HepG2 (cell line): ENCODE measurements around the gene CCNA2. TPM values are rescaled to one million over a fixed set of nuclear protein-coding genes. Genes with fewer than 3 reads are reported as not detected.
A peak's percentile ranks its signal among the peaks of the same experiment; 100 is the strongest.

Source experiments
- ATAC-seq: fragments of 200-7000 bp; cut with Tn5 transposase; 3 replicates; pipeline ENCODE4 v1.9.1; 2020; ENCODE audit warnings: mild to moderate bottlenecking, moderate library complexity
- BruUV-seq: library from RNA; stranded (reverse); fragments of 400-500 nt; replicated peaks from 2 replicates; lab custom pipeline; 2021; lab: Mats Ljungman, UMichigan
- CTCF ChIA-PET: fragments of 300-600 bp; formaldehyde crosslinking; extraction: SDS; loops from one replicate; lab custom pipeline; 2021; ENCODE audit warnings: low total read pairs, inconsistent platforms, low intra/inter-chr PET ratio; lab: Yijun Ruan, JAX
- POLR2A ChIA-PET: fragments of 350-600 bp; sonication (Branson Sonifier 250); formaldehyde crosslinking; loops from one replicate; lab custom pipeline; 2020; ENCODE audit warnings: antibody characterized with exemption, inconsistent platforms; lab: Yijun Ruan, JAX
- DNase-seq: peaks from one replicate; pipeline ENCODE4 v3.0.0-alpha.2; 2015; ENCODE audit warnings: low spot score
- FAIRE-seq: peaks from 3 replicates; lab custom pipeline; 2011; peaks lifted over from hg19 to GRCh38; lab: Jason Lieb, UNC
- H2AFZ ChIP-seq: one replicate; pipeline ENCODE4 v1.6.1; 2011; ENCODE audit warnings: low read length, inconsistent platforms
- H3K27ac ChIP-seq: fragments of 300-600 bp; 3 replicates; pipeline ENCODE4 v1.8.0; 2011; ENCODE audit warnings: mixed run types, mild to moderate bottlenecking, mixed read lengths, low read length, inconsistent platforms; ENCODE audit not compliant: insufficient read depth; ENCODE audit errors: extremely low read length
- H3K27me3 ChIP-seq, 2 experiments: fragments of 200-600 bp in 1 of 2; 2 replicates in 1 of 2; 3 replicates in 1 of 2; pipeline versions ENCODE4 v1.6.0 to v1.8.0; 2011; ENCODE audit warnings: low read length in 2 of 2, mild to moderate bottlenecking in 2 of 2, moderate library complexity in 2 of 2, inconsistent platforms in 1 of 2; ENCODE audit not compliant: insufficient read depth in 2 of 2, control insufficient read depth in 1 of 2
- H3K36me3 ChIP-seq, 2 experiments: fragments of 200-600 bp in 1 of 2; replicated peaks in 1 of 2; 2 replicates in 1 of 2; 3 replicates in 1 of 2; pipeline versions ENCODE4 v1.5.1 to v1.8.0; 2011; ENCODE audit warnings: low read length in 2 of 2, inconsistent platforms in 1 of 2; ENCODE audit not compliant: insufficient read depth in 2 of 2, control insufficient read depth in 1 of 2
- H3K4me1 ChIP-seq: 2 replicates; pipeline ENCODE4 v1.5.1; 2012; ENCODE audit warnings: low read length, inconsistent platforms; ENCODE audit not compliant: insufficient read depth
- H3K4me2 ChIP-seq: 2 replicates; pipeline ENCODE4 v1.6.0; 2011; ENCODE audit warnings: low read depth, low read length, inconsistent platforms
- H3K4me3 ChIP-seq, 3 experiments: fragments of 200-600 bp in 1 of 3; sonication (generic), shearing (Covaris generic) in 1 of 3; replicated peaks in 1 of 3; 2 replicates each; pipeline ENCODE4 v1.5.1; 2011 to 2016; ENCODE audit warnings: low read length in 3 of 3, inconsistent platforms in 2 of 3, low read depth in 2 of 3, mild to moderate bottlenecking in 2 of 3, control low read depth in 1 of 3, mixed read lengths in 1 of 3; ENCODE audit not compliant: insufficient read depth in 1 of 3
- H3K79me2 ChIP-seq: one replicate; pipeline ENCODE4 v1.6.1; 2011; ENCODE audit warnings: low read length, inconsistent platforms; ENCODE audit not compliant: insufficient read depth
- H3K9ac ChIP-seq: 2 replicates; pipeline ENCODE4 v1.6.0; 2011; ENCODE audit warnings: mild to moderate bottlenecking, low read depth, low read length, inconsistent platforms; ENCODE audit not compliant: insufficient read depth
- H3K9me3 ChIP-seq: 2 replicates; pipeline ENCODE4 v1.5.1; 2012; ENCODE audit warnings: mild to moderate bottlenecking, low read length
- H4K20me1 ChIP-seq: 2 replicates; pipeline ENCODE4 v1.6.0; 2011; ENCODE audit warnings: inconsistent platforms, mild to moderate bottlenecking, low read length, moderate library complexity; ENCODE audit not compliant: insufficient read depth
- MAFF ChIP-seq: IDR thresholded peaks from 2 replicates; pipeline ENCODE4 v1.6.1; 2011; ENCODE audit warnings: low read depth, low read length, improper control_type of control experiment
- MAFK ChIP-seq, 2 experiments: IDR thresholded peaks in 1 of 2; conservative IDR thresholded peaks in 1 of 2; 2 replicates each; pipeline ENCODE4 v1.6.1; 2011; ENCODE audit warnings: improper control_type of control experiment in 2 of 2, low read length in 2 of 2
- RBFOX2 ChIP-seq: fragments of 200-400 bp; formaldehyde crosslinking; IDR thresholded peaks from 2 replicates; pipeline ENCODE4 v1.6.1; 2017; ENCODE audit warnings: low read depth, mild to moderate bottlenecking, low read length
- ZNF564 ChIP-seq: sonication (generic); formaldehyde crosslinking; IDR thresholded peaks from 2 replicates; pipeline ENCODE4 v1.8.1; 2023; ENCODE audit warnings: mild to moderate bottlenecking, missing genetic modification reagents
- ZNF768 ChIP-seq: sonication (generic); formaldehyde crosslinking; IDR thresholded peaks from 2 replicates; pipeline ENCODE4 v1.4.0; 2020; ENCODE audit warnings: missing genetic modification reagents
- WGBS: methylation state at CpG from one replicate; pipeline ENCODE4 v1.1.6; 2017; ENCODE audit warnings: low lambda C conversion rate; 5-methylcytosine and 5-hydroxymethylcytosine counted together
- in situ Hi-C: cut with HindIII; loops from 2 replicates; pipeline ENCODE4 v1.10.0; 2017; ENCODE audit warnings: low pct_unique_long_range_greater_than_20kb; ENCODE audit not compliant: extremely low pct_ligation_motif_present
- intact Hi-C: fragments of 100-400 bp; cut with micrococcal nuclease; formaldehyde crosslinking; loops from one replicate; pipeline ENCODE4 v1.10.0; 2022; ENCODE audit not compliant: unreplicated experiment
- polyA plus RNA-seq, 8 experiments: library from polyadenylated mRNA; depleted of rRNA in 3 of 8; stranded (reverse) in 7 of 8; unstranded in 1 of 8; fragments of >200 nt; fragmentation: Illumina TruSeq in 4 of 8; extraction: Trizol in 4 of 8; gene quantifications; 2 replicates each; pipeline versions ENCODE4 v1.2.1 to v1.2.3, GENCODE V29; 2011 to 2016; ENCODE audit warnings: low read depth in 4 of 8, missing spikeins in 1 of 8, mixed read lengths in 1 of 8; ENCODE audit not compliant: insufficient read depth in 1 of 8
- total RNA-seq, 5 experiments: library from RNA; depleted of rRNA; stranded (reverse); fragments of >200 nt; fragmentation: Illumina TruSeq; extraction: Trizol; gene quantifications; 2 replicates each; pipeline ENCODE4 v1.2.3, GENCODE V29; 2016; ENCODE audit warnings: low read depth in 1 of 5
- TF ChIP-seq, protein P1 (sequence below): sonication (generic); formaldehyde crosslinking; IDR thresholded peaks from 2 replicates; pipeline ENCODE4 v1.9.0; 2021; ENCODE audit warnings: missing genetic modification reagents, borderline replicate concordance

CCNA2 gene
- total and polyA plus RNA-seq, 2 of the 13 experiments (the other 11 are each of a cell fraction or from before 2014, with no cell fraction given) = 31.3 to 105 TPM

GRCh38 chr4:121817006-121817405 lies 6.7 kb downstream of the CCNA2 start:
- peaks cover 2 to 65% of the 10 kb centered on the region in 2 experiments for H3K36me3 ChIP-seq

DNA sequence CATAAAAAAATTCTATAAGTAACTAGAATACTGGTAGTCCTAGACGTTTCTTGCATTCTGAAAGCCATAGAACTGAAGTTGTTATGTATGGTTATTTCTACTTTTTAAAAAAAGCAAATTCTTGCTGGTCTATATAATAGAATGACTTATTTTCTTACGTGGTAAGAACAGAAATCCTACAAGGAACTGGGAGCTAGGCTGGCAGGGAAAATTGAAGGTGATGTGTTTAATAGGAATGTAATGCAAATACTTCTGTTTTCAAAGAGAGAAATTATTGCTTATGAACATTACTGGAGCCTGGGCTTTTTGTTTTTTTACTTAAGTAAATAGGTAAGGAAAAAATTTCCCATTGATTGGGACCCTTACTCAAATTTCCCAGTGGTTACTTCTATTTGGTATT lies 8.9 kb downstream of the CCNA2 start:
- POLR2A ChIA-PET = no interaction called here
- no peak for TF ChIP-seq ZNF564
- 0 out of 2 replicates have a peak, but pooled peaks have one; percentile 7 for TF ChIP-seq RBFOX2
- intact Hi-C loops = no loop called here

More at GRCh38 chr4:121817006-121817405, 6.7 kb downstream of the CCNA2 start:
- in situ Hi-C loops = no loop called here
- no peak overlapping the region for H2AFZ ChIP-seq
- TF ChIP-seq MAFK (conservative IDR thresholded peaks at IDR 0.05 in 1 of 2, IDR thresholded peaks at IDR 0.05 in 1 of 2; ENCODE audit: low read length in 2 of 2) = peak; percentile 69 to 82
- TF ChIP-seq, protein P1, sequence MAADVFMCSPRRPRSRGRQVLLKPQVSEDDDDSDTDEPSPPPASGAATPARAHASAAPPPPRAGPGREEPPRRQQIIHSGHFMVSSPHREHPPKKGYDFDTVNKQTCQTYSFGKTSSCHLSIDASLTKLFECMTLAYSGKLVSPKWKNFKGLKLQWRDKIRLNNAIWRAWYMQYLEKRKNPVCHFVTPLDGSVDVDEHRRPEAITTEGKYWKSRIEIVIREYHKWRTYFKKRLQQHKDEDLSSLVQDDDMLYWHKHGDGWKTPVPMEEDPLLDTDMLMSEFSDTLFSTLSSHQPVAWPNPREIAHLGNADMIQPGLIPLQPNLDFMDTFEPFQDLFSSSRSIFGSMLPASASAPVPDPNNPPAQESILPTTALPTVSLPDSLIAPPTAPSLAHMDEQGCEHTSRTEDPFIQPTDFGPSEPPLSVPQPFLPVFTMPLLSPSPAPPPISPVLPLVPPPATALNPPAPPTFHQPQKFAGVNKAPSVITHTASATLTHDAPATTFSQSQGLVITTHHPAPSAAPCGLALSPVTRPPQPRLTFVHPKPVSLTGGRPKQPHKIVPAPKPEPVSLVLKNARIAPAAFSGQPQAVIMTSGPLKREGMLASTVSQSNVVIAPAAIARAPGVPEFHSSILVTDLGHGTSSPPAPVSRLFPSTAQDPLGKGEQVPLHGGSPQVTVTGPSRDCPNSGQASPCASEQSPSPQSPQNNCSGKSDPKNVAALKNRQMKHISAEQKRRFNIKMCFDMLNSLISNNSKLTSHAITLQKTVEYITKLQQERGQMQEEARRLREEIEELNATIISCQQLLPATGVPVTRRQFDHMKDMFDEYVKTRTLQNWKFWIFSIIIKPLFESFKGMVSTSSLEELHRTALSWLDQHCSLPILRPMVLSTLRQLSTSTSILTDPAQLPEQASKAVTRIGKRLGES = no peak
- TF ChIP-seq ZNF768 (CRISPR knock-in tag) = no peak
- peak; percentile 77 for TF ChIP-seq MAFF
- no peak overlapping the region for H3K4me2 ChIP-seq
- no peak overlapping the region for H3K4me3 ChIP-seq
- H3K27ac ChIP-seq = no peak overlapping the region
- 89% methylated on average over 3 of the region's 3 CpGs for WGBS
- DNase-seq (no peak), FAIRE-seq (no peak), ATAC-seq (no peak)
- H3K9me3 ChIP-seq = no peaks in the 10 kb centered on the region
- CTCF ChIA-PET = no interaction called here
- no peaks in the 10 kb centered on the region for H4K20me1 ChIP-seq
- H3K4me1 ChIP-seq = peaks cover 23% of the 10 kb centered on the region
- peaks cover 18% of the 10 kb centered on the region for H3K79me2 ChIP-seq
- POLR2A ChIA-PET = no interaction called here
- no peaks in the 10 kb centered on the region for H3K27me3 ChIP-seq
- H3K9ac ChIP-seq = no peak overlapping the region
- TSS peak; percentile 1 for BruUV-seq
- intact Hi-C loops = no loop called here

More for the DNA sequence above, 8.9 kb downstream of the CCNA2 start:
- whole genome bisulfite sequencing = 97% methylated on average over 2 of the region's 2 CpGs
- no peak for ATAC-seq
- no peak overlapping the region for H3K27ac ChIP-seq
- no peaks in the 10 kb centered on the region for H3K9me3 ChIP-seq
- 0 out of 2 replicates have a peak, but pooled peaks cover under 1% of the 10 kb centered on the region for H3K4me1 ChIP-seq
- H3K27me3 ChIP-seq = no peaks in the 10 kb centered on the region
- no peaks in the 10 kb centered on the region for H3K79me2 ChIP-seq
- CTCF ChIA-PET = no interaction called here
- no peaks in the 10 kb centered on the region for H4K20me1 ChIP-seq
- BruUV-seq = no TSS peak
- in situ Hi-C loops = no loop called here
- no peak overlapping the region for H2AFZ ChIP-seq
- FAIRE-seq = no peak
- H3K9ac ChIP-seq = no peak overlapping the region
- H3K36me3 ChIP-seq = peaks cover 2 to 63% of the 10 kb centered on the region in 2 experiments
- H3K4me2 ChIP-seq = no peak overlapping the region
- no peak overlapping the region for H3K4me3 ChIP-seq
- DNase-seq = no peak
